GM21526 (cell line): Measurements from ENCODE around the gene MAP2K3.

Experiments used
- ATAC-seq: cut with Tn5 transposase; IDR thresholded peaks from one replicate; pipeline ENCODE4 v1.9.1; 2021; ENCODE audit warnings: moderate library complexity; ENCODE audit not compliant: unreplicated experiment, low FRiP score

MAP2K3 gene

DNA sequence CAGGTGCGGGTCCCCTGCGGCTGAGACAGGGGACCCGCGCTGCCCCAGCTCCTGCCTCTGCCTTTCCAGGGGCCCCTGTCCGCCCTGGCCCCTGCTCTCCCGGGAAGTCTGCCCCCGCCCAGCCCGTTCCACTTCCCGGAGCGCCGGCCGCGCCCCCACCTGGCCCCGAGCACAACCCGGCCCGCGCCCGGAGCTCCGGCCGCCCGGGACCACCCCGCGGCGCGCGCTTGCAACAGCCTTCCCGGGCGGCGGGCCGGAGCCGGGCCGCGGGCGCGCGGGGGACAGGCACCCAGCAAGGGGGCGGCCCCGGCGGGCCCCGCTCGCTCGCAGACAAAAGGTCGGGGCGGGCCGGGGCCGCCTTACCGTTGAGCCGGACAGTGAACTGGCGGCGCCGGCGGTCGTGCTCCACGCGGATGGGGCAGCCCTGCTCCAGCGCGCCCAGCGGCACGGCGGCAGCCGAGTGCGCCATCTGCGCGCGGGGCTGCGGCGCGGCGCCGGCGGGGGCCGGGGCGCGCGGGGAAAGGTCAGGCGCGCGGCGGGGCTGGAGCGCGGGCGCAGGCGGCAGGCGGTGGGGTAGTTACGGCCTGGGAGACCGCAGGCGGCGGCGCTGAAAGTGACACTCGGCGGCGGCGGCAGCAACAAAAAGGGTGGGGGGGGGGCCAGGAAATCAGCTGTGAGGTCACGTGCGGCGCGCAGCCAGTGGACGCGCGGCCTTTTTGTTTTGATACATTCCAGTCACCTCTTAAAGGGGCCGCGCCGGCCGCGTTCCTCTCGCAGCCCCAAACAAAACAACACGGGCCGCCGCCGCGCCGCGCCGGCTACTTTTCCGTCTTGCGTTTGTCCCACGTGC lies 31.5 kb upstream of the MAP2K3 start, which contains the start of gene NATD1:
NATD1 (minus strand) TSS at position 615 of the 850 bp plus-strand sequence; CDS start at position 469, 146 bp downstream.
- ATAC-seq, result peak; percentile 66

DNA sequence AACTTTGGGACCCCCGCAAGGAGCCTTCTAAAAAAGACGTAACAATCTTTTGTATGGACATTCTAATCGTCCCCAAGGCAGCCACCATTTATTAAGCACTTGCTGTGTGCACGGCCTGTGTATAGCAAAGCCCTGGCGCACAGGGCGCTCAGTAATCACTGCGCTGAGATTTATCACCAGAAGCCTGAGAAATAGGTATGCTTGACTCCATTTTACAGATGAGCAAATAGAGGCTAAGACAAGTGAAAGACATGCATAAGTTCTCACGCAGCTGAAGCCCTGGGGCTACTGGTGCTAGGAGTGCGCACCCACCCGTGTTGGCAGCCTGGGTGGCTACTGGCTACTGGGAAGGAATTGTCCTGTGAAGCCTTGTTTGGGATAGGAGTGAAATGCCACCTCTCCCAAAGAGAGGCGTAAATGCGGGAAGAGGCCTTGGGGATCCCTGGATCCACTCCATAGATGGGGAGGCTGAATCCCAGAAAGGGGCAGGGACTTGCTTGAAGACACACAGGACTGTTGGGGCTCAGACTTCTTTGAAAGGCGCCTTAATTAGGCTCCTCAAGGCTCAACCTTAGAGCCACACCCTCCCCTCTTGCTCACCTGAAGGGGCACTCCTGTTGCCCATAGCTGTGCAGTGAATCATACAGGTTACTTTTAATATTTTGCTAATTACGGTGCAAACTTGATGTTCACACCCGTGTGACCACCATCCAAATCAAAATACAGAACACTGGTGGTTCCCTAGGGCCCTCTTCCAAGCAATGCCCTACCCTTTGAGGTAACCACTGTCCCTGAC lies 30.7 kb upstream of the MAP2K3 start:
- ATAC-seq, result peak; percentile 11

DNA sequence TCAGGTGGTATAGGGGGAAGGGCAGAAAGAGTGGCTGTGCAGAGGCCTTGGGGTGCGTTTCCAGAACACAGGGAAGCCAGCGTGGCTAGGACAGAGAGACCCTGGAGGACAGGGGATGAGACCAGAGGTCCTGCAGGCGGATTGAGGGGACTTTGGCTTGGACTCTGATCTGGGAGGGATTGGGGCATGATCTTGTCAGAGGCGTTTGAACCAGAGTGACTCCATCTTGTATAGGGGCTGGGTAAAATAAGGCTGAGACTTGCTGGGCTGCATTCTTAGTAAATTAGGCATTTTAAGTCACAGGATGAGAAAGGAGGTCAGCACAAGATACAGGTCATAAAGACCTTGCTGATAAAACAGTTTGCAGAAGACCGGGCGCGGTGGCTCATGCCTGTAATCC lies 25.9 kb upstream of the MAP2K3 start:
- ATAC-seq, result no peak

DNA sequence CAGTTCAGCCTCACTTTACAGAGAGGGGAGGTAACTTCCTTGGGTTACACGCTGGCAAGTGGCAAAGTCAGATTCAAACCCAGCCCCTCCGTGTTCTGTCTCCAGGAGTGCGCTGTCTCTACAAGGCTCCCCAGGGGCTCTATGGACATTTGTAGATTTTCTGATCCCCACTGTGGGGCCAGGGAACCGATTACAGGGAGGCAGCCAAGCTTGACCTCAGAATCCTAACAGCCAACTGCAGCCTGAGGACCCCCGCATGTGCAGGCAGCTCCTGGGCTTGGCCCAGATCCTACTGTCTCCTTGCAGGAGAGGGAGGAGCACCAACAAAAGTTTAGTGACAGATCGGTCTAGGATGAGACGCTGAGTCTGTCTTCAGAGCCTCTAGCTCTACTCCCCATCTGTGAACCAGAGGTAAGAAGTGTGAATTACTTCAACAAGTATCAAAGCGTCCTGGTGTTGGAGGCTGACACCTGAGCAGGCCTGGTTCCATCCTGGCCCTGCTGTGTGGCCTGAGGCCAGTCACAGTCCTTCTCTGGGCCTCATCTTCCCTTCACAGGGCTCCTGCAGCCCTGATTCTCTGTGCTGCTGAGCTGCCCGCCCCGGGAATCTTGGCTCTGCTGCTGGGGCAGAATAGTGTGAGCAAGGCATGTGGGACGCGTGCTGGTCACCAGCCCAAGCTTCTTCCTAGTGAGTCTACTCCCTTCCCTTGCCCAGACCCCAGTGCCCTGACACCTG lies 22.1 kb upstream of the MAP2K3 start:
- ATAC-seq, result no peak

DNA sequence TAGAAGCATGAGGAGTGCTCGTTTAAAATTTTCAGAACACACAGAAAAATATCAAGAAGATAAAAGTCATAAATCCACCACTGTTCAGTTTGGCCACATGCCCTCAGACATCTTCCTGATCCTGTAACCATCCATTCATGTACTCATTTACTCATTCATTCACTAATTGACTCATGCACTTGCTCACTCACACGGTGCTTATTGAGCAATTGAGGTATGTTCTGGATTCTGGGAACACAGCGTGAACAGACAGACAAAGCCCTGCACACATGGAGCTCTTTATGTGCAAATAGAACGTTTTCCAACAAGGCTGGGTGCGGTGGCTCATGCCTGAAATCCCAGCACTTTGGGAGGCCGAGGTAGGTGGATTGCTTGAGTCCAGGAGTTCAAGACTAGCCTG lies 21.1 kb upstream of the MAP2K3 start:
- ATAC-seq, result no peak

DNA sequence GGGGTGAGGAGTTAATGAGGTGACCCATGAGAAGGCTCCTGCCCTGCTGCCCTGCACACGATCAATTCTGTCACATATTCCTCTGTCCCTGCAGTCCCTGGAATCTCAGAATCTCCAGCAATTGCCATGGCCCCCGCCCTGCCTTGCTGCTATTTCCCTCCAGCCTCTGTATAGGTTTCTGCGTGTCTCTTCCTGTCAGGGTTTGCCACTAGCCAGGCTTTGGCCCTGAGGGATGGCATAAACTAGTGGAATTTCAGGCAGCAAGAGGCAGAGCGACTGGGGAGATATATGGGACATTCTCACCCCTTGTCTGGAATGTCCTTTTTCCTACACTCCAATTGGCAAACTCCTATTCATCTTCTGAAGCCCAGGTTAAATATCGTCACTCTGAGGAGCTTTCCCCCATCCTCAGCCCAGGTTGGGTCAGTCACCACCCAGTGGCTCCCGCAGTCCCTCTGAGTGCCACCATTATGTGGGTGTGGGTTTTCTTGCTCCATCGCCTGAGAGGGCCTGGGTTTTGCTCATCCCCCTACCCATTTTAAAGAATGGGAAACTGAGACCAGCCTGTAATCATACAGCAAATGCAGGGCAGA lies 15.8 kb upstream of the MAP2K3 start:
- no peak for ATAC-seq

DNA sequence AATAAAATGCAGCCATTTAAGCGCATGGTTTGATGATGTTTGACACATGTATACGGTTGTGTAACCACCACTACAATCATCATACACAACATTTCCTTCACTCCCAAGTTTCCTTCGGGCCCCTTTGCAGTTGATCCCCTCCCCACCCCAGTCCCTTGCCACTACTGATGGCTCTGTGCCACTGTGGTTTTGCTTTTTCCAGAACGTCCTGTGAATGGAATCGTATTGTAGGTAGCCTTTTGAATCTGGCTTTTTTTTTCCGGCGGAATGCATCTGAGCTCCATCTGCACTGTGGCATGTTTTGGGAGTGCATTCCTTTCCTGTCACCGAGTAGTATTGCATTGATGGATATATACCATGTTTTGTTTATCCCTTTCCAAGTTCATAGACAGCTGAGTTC lies 15.1 kb upstream of the MAP2K3 start:
- no peak for ATAC-seq

DNA sequence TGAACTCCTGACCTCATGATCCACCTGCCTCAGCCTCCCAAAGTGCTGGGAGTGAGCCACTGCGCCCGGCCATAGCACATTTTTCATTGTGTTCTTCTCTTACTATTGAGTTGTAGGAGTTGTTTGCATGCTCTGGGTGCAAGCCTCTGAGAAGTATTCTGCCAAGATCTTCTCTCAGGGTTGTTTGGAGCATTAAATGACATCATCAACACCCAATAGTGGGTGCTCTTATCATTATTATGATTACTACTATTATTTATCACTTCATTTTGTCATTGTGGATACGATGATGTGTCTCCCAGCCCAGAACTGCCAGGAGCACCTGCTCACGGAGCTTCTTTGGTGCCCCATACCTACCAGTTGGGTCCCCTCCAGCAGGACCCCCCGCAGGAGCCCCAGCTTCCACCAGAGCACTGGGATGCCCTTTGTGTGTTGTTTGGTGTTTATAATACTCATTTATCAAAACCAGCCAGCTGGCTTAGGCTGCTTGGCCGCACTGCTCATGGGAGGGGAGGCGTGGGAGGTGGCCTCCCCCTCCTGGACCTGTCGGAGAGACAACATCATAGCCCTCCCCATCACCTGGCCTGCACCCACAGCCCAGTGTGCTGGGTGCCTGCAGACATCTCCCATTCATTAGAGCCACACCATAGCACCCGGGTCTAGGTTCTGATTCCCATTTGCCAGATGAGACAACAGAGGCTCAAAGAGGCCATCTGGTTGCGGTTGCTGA lies 12.9 kb upstream of the MAP2K3 start:
- ATAC-seq, result no peak

DNA sequence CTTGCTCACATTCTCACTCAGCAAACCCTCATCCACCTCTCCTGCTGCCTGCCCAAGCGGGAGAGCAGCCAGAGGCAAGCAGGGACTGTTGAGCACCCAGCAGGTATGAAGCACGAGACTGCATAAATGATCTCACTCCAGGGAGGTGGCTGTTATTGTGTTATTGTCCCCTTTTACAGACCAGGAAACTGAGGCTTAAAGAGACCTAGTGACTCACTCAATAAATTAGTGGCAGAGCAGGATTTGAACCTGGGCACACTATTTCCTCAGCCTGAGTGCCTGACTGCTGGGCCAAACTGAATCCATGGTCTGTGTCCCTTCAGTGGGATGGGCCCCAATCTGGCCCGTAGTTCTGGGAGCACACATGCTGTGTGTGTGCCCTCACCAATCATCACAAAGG lies 12.3 kb upstream of the MAP2K3 start:
- ATAC-seq, result no peak

DNA sequence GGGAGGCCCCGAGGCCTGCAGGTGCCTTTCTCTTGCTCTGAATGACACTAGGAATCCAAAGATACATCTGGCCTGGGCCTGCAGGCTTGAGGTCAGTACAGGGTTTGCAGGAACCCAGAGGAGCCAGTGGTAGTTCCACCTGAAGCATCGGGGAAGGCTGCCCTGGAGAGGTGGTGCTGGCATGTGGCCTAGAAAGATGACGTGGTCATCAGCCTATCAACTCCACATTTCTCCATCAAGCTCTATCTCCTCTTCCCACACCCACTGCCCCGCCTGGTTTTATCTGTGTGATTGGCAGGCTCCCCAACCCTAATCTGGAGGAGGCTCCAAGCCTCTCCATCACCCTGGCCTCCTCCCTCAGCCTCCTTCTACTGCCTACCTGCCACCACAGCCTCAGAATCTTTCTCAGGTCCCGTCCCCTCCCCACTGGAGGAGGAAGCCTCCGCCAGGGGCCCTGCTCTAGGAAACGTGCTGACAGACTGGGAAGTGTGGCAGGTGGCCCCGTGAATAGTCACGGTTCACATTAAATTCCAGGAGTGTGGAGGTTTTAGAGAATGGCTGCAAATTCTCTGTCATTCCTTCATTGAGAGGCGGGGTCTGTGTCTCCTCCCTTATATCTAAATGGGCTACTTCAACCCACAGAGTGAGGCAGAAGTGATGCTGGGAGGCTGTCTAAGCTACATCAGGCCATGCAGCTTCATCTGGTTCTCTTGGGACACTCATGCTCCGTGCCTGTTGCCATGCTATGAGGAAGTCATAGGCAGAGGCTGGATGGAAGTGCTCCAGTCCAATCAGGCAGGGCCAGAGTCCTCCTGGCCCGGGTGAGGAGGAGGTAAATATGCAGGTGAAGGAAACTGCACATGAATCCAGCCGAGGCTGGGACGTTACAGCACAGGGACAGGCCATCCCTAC lies 11.4 kb upstream of the MAP2K3 start:
- ATAC-seq, result no peak

DNA sequence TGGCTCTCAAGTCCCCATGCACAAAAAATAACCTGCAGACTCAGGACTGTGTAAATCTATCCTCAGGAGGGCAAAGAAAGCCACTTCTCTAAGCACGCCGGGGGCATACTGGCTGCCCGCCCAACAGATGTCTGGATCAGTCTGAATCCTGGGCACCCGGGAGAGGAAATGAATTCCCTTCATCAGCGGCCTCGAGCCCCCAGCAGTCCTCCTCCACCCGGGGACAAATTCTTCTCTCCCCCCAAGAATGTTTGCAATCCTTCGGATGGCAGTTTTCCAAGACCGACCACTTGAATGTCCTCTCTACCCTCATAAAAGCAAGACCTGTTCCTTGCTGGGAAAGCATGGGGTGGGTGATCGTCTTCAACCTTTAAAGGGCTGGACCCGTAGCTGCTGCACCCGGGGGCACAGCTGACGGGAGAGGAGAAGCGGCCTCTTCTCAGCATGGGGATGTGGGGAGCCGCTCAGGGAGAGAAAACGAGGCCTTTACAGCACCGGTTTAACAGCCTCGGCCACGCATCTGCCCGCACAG lies 9.4 kb upstream of the MAP2K3 start:
- ATAC-seq, result no peak

DNA sequence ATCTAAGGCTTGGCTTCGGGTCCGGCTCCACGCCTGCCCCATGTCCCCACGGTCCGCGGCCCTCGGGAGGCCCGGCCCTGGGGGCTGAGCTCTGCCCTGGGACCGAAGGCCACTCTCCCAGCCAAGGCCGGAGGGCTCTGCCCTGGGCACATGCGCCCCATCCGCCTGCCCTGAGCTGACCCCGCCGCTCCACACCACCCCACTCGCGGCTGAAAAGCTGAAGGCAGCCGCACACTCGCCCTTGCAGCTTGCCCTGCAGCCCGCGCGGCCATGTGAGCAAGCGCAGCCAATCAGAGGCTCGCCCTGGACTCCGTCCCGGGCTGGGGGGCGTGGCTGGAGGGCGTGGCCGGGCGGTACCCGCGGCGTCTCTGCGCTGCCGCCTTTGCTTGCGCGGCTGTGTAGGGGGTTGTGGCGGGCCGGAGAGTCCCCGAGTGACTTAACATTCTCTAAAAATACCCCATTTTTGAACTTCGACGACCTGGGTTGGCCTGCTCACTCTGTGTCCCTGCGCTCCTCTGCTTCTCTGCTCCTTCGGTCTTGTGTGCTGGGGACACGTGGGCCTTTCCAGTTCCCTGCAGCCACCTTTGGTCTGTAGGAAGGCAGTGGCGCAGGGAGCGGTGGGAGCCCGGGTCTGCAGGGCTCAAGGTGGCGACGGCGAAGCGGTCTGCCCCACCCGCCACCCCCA lies 8.8 kb upstream of the MAP2K3 start:
- ATAC-seq, result peak; percentile 91

DNA sequence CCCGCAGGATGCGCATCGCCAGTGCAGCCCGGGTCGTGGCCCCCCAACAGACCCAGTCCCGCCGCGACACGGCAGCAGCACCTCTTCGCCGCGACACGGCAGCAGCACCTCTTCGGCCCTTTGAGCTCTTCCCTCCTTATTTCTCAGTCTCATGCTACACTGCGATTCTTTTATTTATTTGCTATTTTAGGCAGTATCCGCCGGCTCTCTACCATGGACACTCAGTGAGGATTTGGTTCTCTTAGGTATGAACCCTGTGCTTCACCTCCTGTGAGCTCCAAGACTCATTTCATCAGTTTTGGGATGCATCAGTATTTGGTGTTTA lies 8.3 kb upstream of the MAP2K3 start:
- no peak for ATAC-seq

DNA sequence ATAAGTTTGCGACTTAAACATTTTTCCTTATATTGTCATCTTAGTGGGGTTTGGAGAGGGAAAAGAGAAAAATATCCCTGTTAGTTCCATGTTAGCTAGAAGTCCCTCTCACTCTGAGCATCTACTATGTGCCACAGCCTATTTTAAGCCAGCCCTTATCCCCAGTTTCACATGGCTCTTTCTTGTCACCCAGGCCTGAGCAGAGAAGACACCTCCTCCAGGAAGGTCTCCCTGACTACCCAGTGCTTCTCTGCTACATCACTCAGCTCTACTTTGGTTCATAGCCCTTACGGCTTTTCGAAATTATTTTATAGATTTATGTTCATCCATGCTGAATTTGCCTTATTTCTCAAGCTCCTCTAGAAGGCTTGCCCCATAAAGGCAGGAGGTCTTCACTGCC lies 7.2 kb upstream of the MAP2K3 start:
- no peak for ATAC-seq

DNA sequence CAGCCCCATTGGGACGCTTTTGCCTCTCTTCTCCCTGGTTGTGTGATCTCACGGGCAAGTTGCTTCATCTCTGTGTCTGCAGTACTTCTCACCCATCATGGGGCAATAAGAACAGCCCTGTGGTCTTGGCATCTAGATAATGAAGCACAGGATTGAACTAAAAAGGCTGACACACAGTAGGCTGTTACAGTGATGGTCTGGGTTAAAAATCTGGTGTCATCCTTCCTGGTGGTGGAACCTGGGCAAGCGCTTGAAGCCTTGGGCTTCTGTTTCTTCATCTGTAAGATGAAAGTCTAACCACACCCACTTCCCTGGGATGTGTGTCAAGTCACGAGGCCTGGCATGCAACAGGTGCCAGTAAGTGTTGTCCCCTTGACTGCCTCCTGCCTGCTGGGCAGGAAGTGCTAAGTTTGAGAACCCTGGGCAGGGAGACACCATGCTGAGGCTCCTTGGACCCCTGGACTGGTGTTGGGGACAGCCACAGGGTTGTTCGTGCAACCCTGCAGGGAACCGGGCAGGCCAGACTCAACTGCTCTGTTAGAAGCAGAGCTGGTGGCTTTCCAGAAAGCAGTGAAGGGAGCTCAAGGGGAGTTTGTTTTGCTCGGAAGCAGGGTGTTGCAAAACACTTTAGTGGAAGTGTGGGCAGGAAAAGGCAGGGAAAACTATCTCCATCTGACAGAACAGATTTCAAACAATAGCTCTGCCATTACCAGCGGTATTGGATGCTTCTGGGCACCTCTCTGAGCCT lies 5.9 kb upstream of the MAP2K3 start:
- ATAC-seq, result no peak

DNA sequence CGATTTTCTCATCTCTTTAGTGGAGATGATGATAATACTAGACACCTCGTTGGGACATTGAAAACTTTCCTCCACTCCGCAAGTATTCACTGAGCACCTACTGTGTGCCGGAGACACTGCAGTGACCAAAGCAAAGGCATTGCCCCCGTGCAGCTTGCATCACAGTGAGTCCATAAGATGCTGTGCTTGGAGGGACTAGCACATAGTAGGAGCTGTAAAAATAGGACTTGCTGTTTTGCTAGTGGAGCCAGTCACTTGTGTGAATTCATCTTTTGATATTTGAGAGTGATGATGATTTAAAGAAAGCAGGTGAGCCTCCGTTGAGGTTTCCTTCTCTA lies 5.3 kb upstream of the MAP2K3 start:
- no peak for ATAC-seq

DNA sequence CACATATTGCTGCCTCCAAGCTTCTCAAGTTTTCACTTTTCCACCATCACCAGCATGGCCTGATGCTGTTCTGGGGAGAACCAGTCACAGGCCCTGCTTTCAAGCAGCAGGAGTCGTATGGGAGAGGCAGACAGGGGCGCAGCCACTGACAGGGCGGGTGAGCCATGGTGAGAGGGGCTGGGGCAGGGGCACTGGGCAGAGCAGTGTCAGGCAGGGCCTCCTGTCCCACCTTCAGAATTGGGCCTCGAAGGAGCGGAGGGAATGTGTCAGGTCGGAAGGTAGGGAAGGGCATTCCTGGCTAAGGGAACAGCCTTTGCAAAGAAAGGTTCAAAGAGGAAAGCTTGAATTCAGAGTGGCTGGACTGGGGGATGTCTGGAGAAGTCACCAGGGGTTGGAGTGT lies 4.9 kb upstream of the MAP2K3 start:
- ATAC-seq, result no peak

DNA sequence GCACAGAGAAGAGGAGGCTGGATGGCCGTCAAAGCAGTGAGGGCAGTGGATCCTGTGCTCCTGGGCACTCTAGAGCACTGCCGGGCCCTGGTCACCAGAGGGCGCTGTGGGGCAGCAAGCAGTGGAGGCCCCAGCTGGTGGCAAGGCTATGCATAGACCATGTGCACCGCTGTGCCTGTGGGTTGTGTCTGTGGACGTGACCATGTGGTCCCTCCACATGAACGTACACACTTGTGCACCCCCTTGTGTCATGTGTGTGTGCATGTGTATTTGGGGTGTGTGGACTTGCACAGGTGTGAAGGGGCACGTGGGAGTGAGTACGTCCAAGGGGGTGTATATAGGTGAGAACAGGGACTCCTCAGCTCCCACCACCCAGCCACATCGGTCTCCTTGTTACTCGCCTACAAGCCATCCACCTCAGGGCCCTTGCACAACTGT lies 4.4 kb upstream of the MAP2K3 start:
- ATAC-seq, result peak; percentile 39
